Heart right ventricle (tissue), 16 donors: Measurements from ENCODE around the gene FBRS. TPM values are rescaled to one million over a fixed set of nuclear protein-coding genes. Genes with fewer than 3 reads are reported as not detected.

ENCODE experiments used
- ATAC-seq, 8 donors: fragments of 200-7000 bp; cut with Tn5 transposase; one replicate each; pipeline ENCODE4 v1.9.1; 2020; ENCODE audit warnings: mild to moderate bottlenecking in 8 of 8, moderate library complexity in 8 of 8, moderate number of reproducible peaks in 1 of 8
- DNase-seq, 2 donors: peaks; one replicate each; pipeline ENCODE4 v3.0.0-alpha.2; 2020
- H3K27ac ChIP-seq, 10 donors: fragments of 200-600 bp; sonication (generic) in 2 of 10; one replicate each; pipeline versions ENCODE4 v1.5.0 to v1.8.0; 2020 to 2022; ENCODE audit warnings: mild to moderate bottlenecking in 3 of 10
- H3K27me3 ChIP-seq, 7 donors: fragments of 200-600 bp; one replicate each; pipeline ENCODE4 v1.8.0; 2021 to 2022; ENCODE audit warnings: mild to moderate bottlenecking in 2 of 7
- H3K36me3 ChIP-seq, 9 donors: fragments of 200-600 bp; sonication (generic) in 1 of 9; one replicate each; pipeline versions ENCODE4 v1.5.0 to v1.8.0; 2020 to 2022; ENCODE audit warnings: mild to moderate bottlenecking in 2 of 9
- H3K4me1 ChIP-seq, 9 donors: fragments of 200-600 bp; sonication (generic) in 1 of 9; one replicate each; pipeline versions ENCODE4 v1.5.0 to v1.8.0; 2020 to 2022; ENCODE audit warnings: mild to moderate bottlenecking in 4 of 9
- H3K4me3 ChIP-seq, 10 donors: fragments of 200-600 bp; sonication (generic) in 2 of 10; one replicate each; pipeline versions ENCODE4 v1.5.0 to v1.8.0; 2020 to 2022; ENCODE audit warnings: mild to moderate bottlenecking in 7 of 10, moderate library complexity in 2 of 10
- H3K9me3 ChIP-seq, 11 donors: fragments of 200-600 bp in 10 of 11; sonication (generic) in 2 of 11; one replicate each; pipeline versions ENCODE4 v1.5.0 to v1.8.0; 2013 to 2022; ENCODE audit warnings: mild to moderate bottlenecking in 2 of 11, control low read depth in 1 of 11, moderate library complexity in 1 of 11
- CTCF ChIP-seq, 9 donors: fragments of 200-600 bp; sonication (generic) in 2 of 9; IDR thresholded peaks; one replicate each; pipeline versions ENCODE4 v1.5.0 to v1.8.0; 2021 to 2022; ENCODE audit warnings: antibody characterized with exemption in 9 of 9, mild to moderate bottlenecking in 5 of 9, moderate library complexity in 1 of 9
- WGBS, 2 donors: extraction: QIAGEN DNeasy Blood & Tissue Kit; methylation state at CpG; one replicate each; pipeline ENCODE4 v1.1.7; 2013; ENCODE audit warnings: inconsistent platforms in 1 of 2; 5-methylcytosine and 5-hydroxymethylcytosine counted together
- intact Hi-C, 10 donors: fragments of 100-400 bp; cut with DNase I; formaldehyde crosslinking; loops; one replicate each; pipeline versions ENCODE4 v1.11.1 to v1.14.2; 2022
- polyA plus RNA-seq, 2 donors: library from polyadenylated mRNA; stranded (reverse); fragments of 200-250 nt; gene quantifications; one replicate each; pipeline ENCODE4 v1.2.3, GENCODE V29; 2013
- total RNA-seq, 10 donors: library from RNA; stranded (reverse); fragmentation: NEBNext Ultra II Directional in 3 of 10; extraction: Animal tissue kit (Norgen Biotek cat#: 25700) in 3 of 10; gene quantifications; one replicate each; pipeline versions ENCODE4 v1.2.1 to v1.2.4, GENCODE V29; 2021 to 2023
- donor health status: Arrhythmogenic right ventricular cardiomyopathy.
- donor health status: ischemic (EF 13 %, LVEDD 7.1; RV severe dilation, severe dysfunction).
- donor health status: healthy with polysubstance abuse.
- donor health status: DM: no; HTN: yes; CAD: no.
- donor health status: DM: no; HTN: no; CAD: no.
- donor health status: ischemic (EF 25% LVEDD 6.9; RV normal size, moderate dysfunction).
- donor health status: ischemic (EF 25% LVEDD 5.7; RV mildly dilated, moderate dysfunction).
- donor health status: healthy.
- donor health status: DM: yes; HTN: yes; CAD: no.
- donor health status: Ischemic cardiomyopathy.
- donor health status: ischemic (EF 35%, LVEDD 5.7; RV mildly dilated, moderate dysfunction).
- donor health status: nonischemic (EF 11% LVEDD 7.7; RV severe dilation, severe dysfunction).
- donor health status: DM: yes; HTN: yes; CAD: no.
- donor health status: PGD.
- donor health status: ischemic (EF 29% LVEDD 5.4; RV normal size, mild dysfunction).
- donor health status: nonischemic (EF 23%, LVEDD 6.1; RV moderate dilation, normal function).

The FBRS gene
- total and polyA plus RNA-seq, 12 donors: 24.6 to 40.2 (median 29.3) TPM

DNA sequence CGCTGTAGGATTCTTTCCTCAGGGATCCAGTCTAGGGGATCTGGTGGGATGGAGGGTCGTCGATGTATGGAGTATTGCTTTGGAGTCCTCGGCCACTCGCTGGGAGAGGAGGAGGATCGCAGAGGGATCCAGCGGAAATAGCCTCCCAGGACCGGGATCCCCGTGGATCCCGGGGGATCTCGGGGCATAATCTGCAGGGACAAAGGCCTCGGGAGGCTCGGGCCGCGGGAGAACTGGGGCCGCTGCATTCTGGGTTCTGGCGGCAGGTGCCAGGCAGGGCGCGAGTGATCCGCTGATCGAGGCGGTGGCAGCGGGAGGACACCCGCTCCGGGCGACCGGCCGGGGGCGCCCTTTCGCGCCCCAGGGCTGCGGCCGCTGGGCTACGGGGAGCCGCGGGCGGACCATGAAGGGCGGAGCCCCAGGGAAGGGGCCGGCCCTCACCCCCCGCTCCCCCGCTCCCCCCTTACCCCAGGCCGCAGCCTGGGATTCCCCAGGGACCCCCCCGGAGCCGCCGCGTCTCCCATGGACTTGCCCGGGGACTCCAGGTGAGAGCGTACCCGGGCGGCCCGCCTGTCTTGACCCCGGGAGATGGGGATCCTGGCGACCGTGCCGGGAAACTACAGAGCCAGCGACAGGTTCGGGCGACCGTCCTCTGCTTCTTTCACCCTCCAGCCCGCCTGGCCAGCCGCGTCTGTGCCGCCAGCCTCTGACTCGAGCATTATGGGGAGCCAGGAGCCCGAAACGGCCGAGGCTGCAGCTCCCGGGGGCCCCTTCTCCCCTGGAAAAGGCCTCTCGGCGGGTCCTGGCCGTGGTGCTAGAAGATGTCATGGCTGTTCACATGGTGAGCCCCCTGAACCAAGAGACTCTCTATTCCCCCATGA lies 6.9 kb upstream of the FBRS start:
- peak; percentile 43 to 84 (median 66) for TF ChIP-seq CTCF (IDR thresholded peaks at IDR 0.05)
- Histone ChIP-seq H3K4me3 (peak overlapping the region; percentile 73 to 97 (median 88)), H3K9me3 (no peaks in the 10 kb centered on the region), H3K36me3 (peaks cover 0 to 42% (median 21%) of the 10 kb centered on the region in 9 donors), H3K27ac (peak overlapping the region; percentile 89 to 98 (median 96)), H3K27me3 (no peaks in the 10 kb centered on the region), H3K4me1 (peaks cover 3 to 23% (median 19%) of the 10 kb centered on the region in 9 donors)
- 0 to 1% methylated on average over 70 to 71 of the region's 71 CpGs for WGBS, 2 donors
- ATAC-seq (peak; percentile 58 to 79 (median 71)), DNase-seq (peak; percentile 55 to 74)
- intact Hi-C loops: loop anchor here in 2 of 10 donors (5.0 to 10.0 kb wide), 4 partner anchors 79 to 837 kb away; partner anchors contain the start of genes PAGR1 (in 1 of the 2), PPP4C (in 1 of the 2), PRRT2 (in 1 of the 2) and ZNF688 (in 1 of the 2)

DNA sequence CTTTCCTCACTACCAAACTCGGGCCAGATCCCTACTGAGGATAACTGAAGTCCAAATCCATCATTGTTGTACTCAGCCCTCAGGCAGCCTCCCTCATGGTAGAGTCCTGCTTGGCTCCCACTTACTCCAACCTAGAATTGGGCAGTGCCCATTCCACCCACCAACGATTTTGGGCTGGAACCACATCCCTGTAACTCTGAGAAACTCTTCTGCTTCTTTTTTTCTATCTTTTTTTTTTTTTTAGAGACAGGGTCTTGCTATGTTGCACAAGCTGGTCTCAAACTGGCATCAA lies 6.3 kb upstream of the FBRS start:
- peaks cover 5 to 28% (median 21%) of the 10 kb centered on the region in 9 donors for H3K4me1 ChIP-seq
- ATAC-seq (no peak), DNase-seq (no peak)
- H3K27ac ChIP-seq: peak overlapping the region; percentile 89 to 98 (median 96)
- peaks cover 0 to 47% (median 21%) of the 10 kb centered on the region in 9 donors for H3K36me3 ChIP-seq
- no peaks in the 10 kb centered on the region for H3K9me3 ChIP-seq
- no peaks in the 10 kb centered on the region for H3K27me3 ChIP-seq
- no peak for TF ChIP-seq CTCF (IDR thresholded peaks at IDR 0.05)
- peak overlapping the region; percentile 73 to 97 (median 88) for H3K4me3 ChIP-seq
- WGBS, 2 donors: 24 to 29% methylated on average over 2 of the region's 2 CpGs
- intact Hi-C loops: loop anchor here in 2 of 10 donors (5.0 to 10.0 kb wide), 4 partner anchors 80 to 837 kb away; partner anchors contain the start of genes PAGR1 (in 1 of the 2), PPP4C (in 1 of the 2), PRRT2 (in 1 of the 2) and ZNF688 (in 1 of the 2)

DNA sequence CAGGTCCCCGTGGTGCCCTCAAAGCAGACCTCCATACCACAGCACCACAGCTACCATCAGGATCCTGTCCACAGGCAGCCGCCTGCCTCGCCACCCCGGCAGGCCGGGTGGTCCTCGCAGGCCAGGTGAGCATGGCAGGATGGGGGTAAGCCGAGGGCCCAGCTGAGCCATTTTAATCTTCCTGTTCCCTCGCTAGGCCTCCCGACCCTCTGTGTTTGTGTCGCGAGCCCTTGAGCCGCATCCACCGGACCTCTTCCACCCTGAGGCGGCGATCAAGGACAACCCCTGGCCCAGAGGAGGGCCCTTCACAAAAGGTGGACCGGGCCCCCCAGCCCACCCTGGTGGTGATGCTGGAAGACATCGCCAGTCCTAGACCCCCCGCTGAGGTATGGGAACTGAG lies 5.5 kb upstream of the FBRS start:
- no peaks in the 10 kb centered on the region for H3K27me3 ChIP-seq
- intact Hi-C loops: loop anchor here in 2 of 10 donors (5.0 to 10.0 kb wide), 4 partner anchors 80 to 838 kb away; partner anchors contain the start of genes PAGR1 (in 1 of the 2), PPP4C (in 1 of the 2), PRRT2 (in 1 of the 2) and ZNF688 (in 1 of the 2)
- ATAC-seq (no peak), DNase-seq (no peak)
- 95% methylated on average over 18 of the region's 18 CpGs for WGBS, 2 donors
- no peaks in the 10 kb centered on the region for H3K9me3 ChIP-seq
- peaks cover 11 to 35% (median 27%) of the 10 kb centered on the region in 9 donors for H3K4me1 ChIP-seq
- H3K27ac ChIP-seq: peak overlapping the region in 3 of 10 donors; percentile 89 to 96 (median 95)
- no peak overlapping the region for H3K4me3 ChIP-seq
- TF ChIP-seq CTCF (IDR thresholded peaks at IDR 0.05): no peak
- peaks cover 0 to 49% (median 21%) of the 10 kb centered on the region in 9 donors for H3K36me3 ChIP-seq

GRCh38 chr16:30654856-30655255 lies 3.4 kb upstream of the FBRS start:
- WGBS, 2 donors: 92 to 95% methylated on average over 18 of the region's 18 CpGs
- intact Hi-C loops: loop anchor here in 2 of 10 donors (5.0 to 10.0 kb wide), 4 partner anchors 83 to 840 kb away; partner anchors contain the start of genes PAGR1 (in 1 of the 2), PPP4C (in 1 of the 2), PRRT2 (in 1 of the 2) and ZNF688 (in 1 of the 2)
- H3K36me3 ChIP-seq: peaks cover 0 to 49% (median 21%) of the 10 kb centered on the region in 9 donors
- H3K4me3 ChIP-seq: no peak overlapping the region
- TF ChIP-seq CTCF (IDR thresholded peaks at IDR 0.05): no peak
- ATAC-seq (no peak), DNase-seq (no peak)
- H3K27ac ChIP-seq: no peak overlapping the region
- no peaks in the 10 kb centered on the region for H3K9me3 ChIP-seq
- H3K4me1 ChIP-seq: peaks cover 11 to 30% (median 28%) of the 10 kb centered on the region in 9 donors
- H3K27me3 ChIP-seq: no peaks in the 10 kb centered on the region
